Measurements from ENCODE around the gene ZNF789. TPM values are rescaled to one million over a fixed set of nuclear protein-coding genes. Genes with fewer than 3 reads are reported as not detected.

Gene ZNF789
- total RNA-seq, 2 experiments from 2014 or later: 32.2 to 59.6 TPM

GRCh38 chr7:99535667-99536066 lies 63.0 kb downstream of the ZNF789 start:
- ChIA-PET CTCF (ENCODE audit: unreplicated experiment) (no interaction called here), POLR2A (no interaction called here)
- H3K27ac ChIP-seq (ENCODE audit: low read depth, low read length, poor library complexity, severe bottlenecking): no peak overlapping the region
- no peaks in the 10 kb centered on the region for H3K4me1 ChIP-seq (ENCODE audit: insufficient read depth, low read length, poor library complexity, severe bottlenecking)
- no peak overlapping the region for H3K4me2 ChIP-seq (ENCODE audit: low read length)
- H3K9me3 ChIP-seq (ENCODE audit: low read length): no peaks in the 10 kb centered on the region
- H3K79me2 ChIP-seq (ENCODE audit: insufficient read depth, low read depth, low read length): no peaks in the 10 kb centered on the region
- no TSS peak for BruUV-seq (replicated peaks)
- H2AFZ ChIP-seq (ENCODE audit: low read length): no peak overlapping the region
- H4K20me1 ChIP-seq (ENCODE audit: insufficient read depth, low read length): no peaks in the 10 kb centered on the region
- no peak overlapping the region for H3K4me3 ChIP-seq (ENCODE audit: low read depth, low read length, poor library complexity, severe bottlenecking)
- H3K9me2 ChIP-seq (ENCODE audit: insufficient read depth, low read length): no peaks in the 10 kb centered on the region
- H3K36me3 ChIP-seq (ENCODE audit: insufficient read depth, low read length): peaks cover 21% of the 10 kb centered on the region
- no peak for DNase-seq (ENCODE audit: low spot score)
- TF ChIP-seq CTCF (conservative IDR thresholded peaks at IDR 0.05; ENCODE audit: low read length) (no peak), EZH2phosphoT487 (IDR thresholded peaks at IDR 0.05; ENCODE audit: borderline replicate concordance, low read depth, low read length) (no peak)
- intact Hi-C loops (cut with micrococcal nuclease; ENCODE audit: unreplicated experiment): no loop called here

Other genes starting within 250 kb of the ZNF789 start
- gene MYH16, start 200.1 kb upstream of the ZNF789 start, total RNA-seq (2014; rRNA removed; shearing (Covaris generic)): not detected in 2 replicates
- gene MYH16, start 200.1 kb upstream of the ZNF789 start, total RNA-seq (2022): not detected in 2 replicates
- 51.0 and 71.8 TPM in 2 replicates for gene ARPC1A, start 147.0 kb upstream of the ZNF789 start, total RNA-seq (2014; rRNA removed; shearing (Covaris generic))
- gene ARPC1A, start 147.0 kb upstream of the ZNF789 start, total RNA-seq (2022): 101 and 108 TPM in 2 replicates
- gene ARPC1B, start 98.2 kb upstream of the ZNF789 start, total RNA-seq (2014; rRNA removed; shearing (Covaris generic)): 174 and 191 TPM in 2 replicates
- gene ARPC1B, start 98.2 kb upstream of the ZNF789 start, total RNA-seq (2022): 168 and 169 TPM in 2 replicates
- 33.7 and 50.0 TPM in 2 replicates for gene PDAP1, start 64.3 kb upstream of the ZNF789 start, total RNA-seq (2014; rRNA removed; shearing (Covaris generic))
- gene PDAP1, start 64.3 kb upstream of the ZNF789 start, total RNA-seq (2022): 132 and 135 TPM in 2 replicates
- gene BUD31, start 63.9 kb upstream of the ZNF789 start, total RNA-seq (2014; rRNA removed; shearing (Covaris generic)): 104 and 118 TPM in 2 replicates
- 100 and 114 TPM in 2 replicates for gene BUD31, start 63.9 kb upstream of the ZNF789 start, total RNA-seq (2022)
- gene PTCD1, start 34.1 kb upstream of the ZNF789 start, total RNA-seq (2014; rRNA removed; shearing (Covaris generic)): 11.0 and 11.1 TPM in 2 replicates
- gene PTCD1, start 34.1 kb upstream of the ZNF789 start, total RNA-seq (2022): 7.6 and 11.3 TPM in 2 replicates
- gene CPSF4, start 33.9 kb upstream of the ZNF789 start, total RNA-seq (2014; rRNA removed; shearing (Covaris generic)): 75.3 and 84.4 TPM in 2 replicates
- 88.6 and 91.9 TPM in 2 replicates for gene CPSF4, start 33.9 kb upstream of the ZNF789 start, total RNA-seq (2022)
- gene ATP5MF, start 6.7 kb upstream of the ZNF789 start, total RNA-seq (2014; rRNA removed; shearing (Covaris generic)): 756 and 900 TPM in 2 replicates
- gene ATP5MF, start 6.7 kb upstream of the ZNF789 start, total RNA-seq (2022): 387 and 463 TPM in 2 replicates
- gene ZNF394, start 27.4 kb downstream of the ZNF789 start, total RNA-seq (2014; rRNA removed; shearing (Covaris generic)): 23.5 and 26.8 TPM in 2 replicates
- 35.3 and 35.4 TPM in 2 replicates for gene ZNF394, start 27.4 kb downstream of the ZNF789 start, total RNA-seq (2022)
- 11.4 and 12.2 TPM in 2 replicates for gene ZKSCAN5, start 31.8 kb downstream of the ZNF789 start, total RNA-seq (2014; rRNA removed; shearing (Covaris generic))
- 13.7 and 14.5 TPM in 2 replicates for gene ZKSCAN5, start 31.8 kb downstream of the ZNF789 start, total RNA-seq (2022)
- 4.2 and 5.5 TPM in 2 replicates for gene FAM200A, start 79.2 kb downstream of the ZNF789 start, total RNA-seq (2014; rRNA removed; shearing (Covaris generic))
- 7.3 and 7.9 TPM in 2 replicates for gene FAM200A, start 79.2 kb downstream of the ZNF789 start, total RNA-seq (2022)
- 64.1 and 100 TPM in 2 replicates for gene ZNF655, start 85.8 kb downstream of the ZNF789 start, total RNA-seq (2014; rRNA removed; shearing (Covaris generic))
- 79.7 and 84.7 TPM in 2 replicates for gene ZNF655, start 85.8 kb downstream of the ZNF789 start, total RNA-seq (2022)
- gene TMEM225B, start 125.4 kb downstream of the ZNF789 start, total RNA-seq (2014; rRNA removed; shearing (Covaris generic)): 1.4 and 2.4 TPM in 2 replicates
- gene TMEM225B, start 125.4 kb downstream of the ZNF789 start, total RNA-seq (2022): 2.4 and 3.9 TPM in 2 replicates
- gene ZSCAN25, start 144.1 kb downstream of the ZNF789 start, total RNA-seq (2014; rRNA removed; shearing (Covaris generic)): 12.0 and 19.8 TPM in 2 replicates
- 14.3 and 17.1 TPM in 2 replicates for gene ZSCAN25, start 144.1 kb downstream of the ZNF789 start, total RNA-seq (2022)
- not detected in 2 replicates for gene CYP3A5, start 207.1 kb downstream of the ZNF789 start, total RNA-seq (2014; rRNA removed; shearing (Covaris generic))
- gene CYP3A5, start 207.1 kb downstream of the ZNF789 start, total RNA-seq (2022): not detected in 2 replicates

Measured in OCI-LY7 (cell line).